SIG-M5 treated with dmso at 0.1 percent for 504 hours (cell line): ENCODE data around the gene GPR37L1.
"Not testable (repeated sequence)": the region's sequence is repeated elsewhere in the genome, so short reads cannot be mapped to it uniquely, and the experiment has no call there.

Experiments
- DNase-seq: peaks from one replicate; lab custom pipeline; 2025; ENCODE audit not compliant: unreplicated experiment; lab: John Stamatoyannopoulos, UW

The GPR37L1 gene

GRCh38 chr1:202107801-202108731 lies 14.7 kb upstream of the GPR37L1 start:
- DNase-seq, result peak; percentile 52

GRCh38 chr1:202110977-202111376 lies 11.7 kb upstream of the GPR37L1 start:
- no peak for DNase-seq

- not testable (repeated sequence) for DNase-seq
Observed at GRCh38 chr1:202111589-202111988, 11.1 kb upstream of the GPR37L1 start.

- peak; percentile 61 for DNase-seq
Observed at GRCh38 chr1:202112859-202113689, 9.6 kb upstream of the GPR37L1 start.

- DNase-seq, result no peak
Observed at GRCh38 chr1:202113690-202114300, 8.9 kb upstream of the GPR37L1 start.

GRCh38 chr1:202116287-202116686 lies 6.4 kb upstream of the GPR37L1 start:
- no peak for DNase-seq

- no peak for DNase-seq
Observed at GRCh38 chr1:202117898-202118371, 4.8 kb upstream of the GPR37L1 start.

GRCh38 chr1:202121006-202121405 lies 1.7 kb upstream of the GPR37L1 start:
- no peak for DNase-seq

- DNase-seq, result no peak
Observed at GRCh38 chr1:202123336-202123813, 658 bp downstream of the GPR37L1 start.

- DNase-seq, result no peak
Observed at GRCh38 chr1:202124142-202124541, 1.4 kb downstream of the GPR37L1 start.

- DNase-seq, result no peak
Observed at GRCh38 chr1:202125611-202126010, 2.9 kb downstream of the GPR37L1 start.

GRCh38 chr1:202126426-202126825 lies 3.7 kb downstream of the GPR37L1 start:
- DNase-seq, result no peak

GRCh38 chr1:202127061-202127460 lies 4.3 kb downstream of the GPR37L1 start:
- DNase-seq, result no peak

GRCh38 chr1:202127836-202128622 lies 5.3 kb downstream of the GPR37L1 start:
- DNase-seq, result no peak

GRCh38 chr1:202129453-202130296 lies 7.0 kb downstream of the GPR37L1 start:
- no peak for DNase-seq

GRCh38 chr1:202130297-202130721 lies 7.6 kb downstream of the GPR37L1 start:
- DNase-seq, result no peak

- DNase-seq, result no peak
Observed at GRCh38 chr1:202130816-202131522, 8.3 kb downstream of the GPR37L1 start.

- DNase-seq, result no peak
Observed at GRCh38 chr1:202131956-202132821, 9.5 kb downstream of the GPR37L1 start.
